Neural cell (in vitro differentiated cells): Measurements from ENCODE around the gene SYT2. TPM values are rescaled to one million over a fixed set of nuclear protein-coding genes. Genes with fewer than 3 reads are reported as not detected.

Experiments
- H2AFZ ChIP-seq: fragments of 200-600, 300-800 bp; sonication (generic), shearing (Covaris generic); 2 replicates; pipeline ENCODE4 v1.6.0; 2014; ENCODE audit warnings: low read depth, mild to moderate bottlenecking, antibody characterized with exemption, low read length, moderate library complexity
- H3F3A ChIP-seq: fragments of 200-600 bp; shearing (Covaris generic); 2 replicates; pipeline ENCODE4 v1.6.1; 2016; ENCODE audit warnings: mild to moderate bottlenecking, moderate library complexity, mixed read lengths, antibody characterized with exemption, low read length; ENCODE audit not compliant: insufficient read depth, poor library complexity, severe bottlenecking
- H3K27ac ChIP-seq: fragments of 200-600, 300-800 bp; sonication (generic), shearing (Covaris generic); 2 replicates; pipeline ENCODE4 v1.5.1; 2014; ENCODE audit warnings: mild to moderate bottlenecking, low read length, moderate library complexity
- H3K27me3 ChIP-seq: fragments of 300-800, 200-600 bp; sonication (generic), shearing (Covaris generic); 2 replicates; pipeline ENCODE4 v1.6.0; 2014; ENCODE audit warnings: mild to moderate bottlenecking, low read depth, low read length, moderate library complexity; ENCODE audit not compliant: insufficient read depth
- H3K36me3 ChIP-seq: fragments of 300-800, 200-600 bp; sonication (generic), shearing (Covaris generic); 2 replicates; pipeline ENCODE4 v1.5.1; 2014; ENCODE audit warnings: mild to moderate bottlenecking, antibody characterized with exemption, low read length, moderate library complexity; ENCODE audit not compliant: insufficient read depth
- H3K4me2 ChIP-seq: fragments of 300-800, 200-600 bp; sonication (generic), shearing (Covaris generic); 2 replicates; pipeline ENCODE4 v1.6.0; 2014; ENCODE audit warnings: mild to moderate bottlenecking, low read length
- H3K4me3 ChIP-seq: fragments of 300-800, 200-600 bp; sonication (generic), shearing (Covaris generic); 2 replicates; pipeline ENCODE4 v1.5.1; 2014; ENCODE audit warnings: mild to moderate bottlenecking, low read length, moderate library complexity
- H3K79me2 ChIP-seq: fragments of 200-600 bp; shearing (Covaris generic); replicated peaks from 2 replicates; pipeline ENCODE4 v1.6.0; 2014; ENCODE audit warnings: mild to moderate bottlenecking, low read length, moderate library complexity; ENCODE audit not compliant: insufficient read depth
- H3K9ac ChIP-seq: fragments of 300-800, 200-600 bp; sonication (generic), shearing (Covaris generic); 2 replicates; pipeline ENCODE4 v1.6.1; 2016; ENCODE audit warnings: mild to moderate bottlenecking, low read length, mixed read lengths
- H3K9me2 ChIP-seq: fragments of 200-600 bp; shearing (Covaris generic); 2 replicates; pipeline ENCODE4 v1.6.1; 2016; ENCODE audit warnings: mild to moderate bottlenecking, low read length, mixed read lengths; ENCODE audit not compliant: insufficient read depth
- H3K9me3 ChIP-seq: fragments of 200-600, 300-800 bp; sonication (generic), shearing (Covaris generic); 2 replicates; pipeline ENCODE4 v1.6.1; 2016; ENCODE audit warnings: mild to moderate bottlenecking, mixed run types, low read length, moderate library complexity, mixed read lengths
- H4K20me1 ChIP-seq: fragments of 200-600 bp; shearing (Covaris generic); 2 replicates; pipeline ENCODE4 v1.6.1; 2016; ENCODE audit warnings: mild to moderate bottlenecking, mixed run types; ENCODE audit not compliant: insufficient read depth
- CTCF ChIP-seq: fragments of 450-650 bp; IDR thresholded peaks from 2 replicates; pipeline ENCODE4 v1.5.1; 2014; ENCODE audit warnings: antibody characterized with exemption, mild to moderate bottlenecking, moderate library complexity; ENCODE audit not compliant: poor library complexity, severe bottlenecking
- EP300 ChIP-seq: fragments of 450-650 bp; conservative IDR thresholded peaks from 2 replicates; pipeline ENCODE4 v1.6.1; 2014; ENCODE audit warnings: antibody characterized with exemption, mild to moderate bottlenecking, moderate library complexity; ENCODE audit not compliant: poor library complexity, severe bottlenecking
- EZH2 ChIP-seq: fragments of 200-600, 300-800 bp; shearing (Covaris generic), sonication (generic); IDR thresholded peaks from 2 replicates; pipeline ENCODE4 v1.6.1; 2014; ENCODE audit warnings: antibody characterized with exemption, low read length, borderline replicate concordance, mild to moderate bottlenecking; ENCODE audit not compliant: insufficient read depth, poor library complexity, severe bottlenecking
- MXI1 ChIP-seq: fragments of 450-650 bp; conservative IDR thresholded peaks from 2 replicates; pipeline ENCODE4 v1.6.1; 2014; ENCODE audit warnings: antibody characterized with exemption, mild to moderate bottlenecking; ENCODE audit not compliant: poor library complexity, severe bottlenecking
- POLR2AphosphoS5 ChIP-seq: IDR thresholded peaks from 2 replicates; pipeline ENCODE4 v1.6.1; 2012
- RAD21 ChIP-seq: fragments of 450-650 bp; conservative IDR thresholded peaks from 2 replicates; pipeline ENCODE4 v1.6.1; 2014; ENCODE audit warnings: antibody characterized with exemption, mild to moderate bottlenecking, moderate library complexity
- REST ChIP-seq: IDR thresholded peaks from 2 replicates; pipeline ENCODE4 v1.6.1; 2012; ENCODE audit warnings: borderline replicate concordance
- SMC3 ChIP-seq: fragments of 450-650 bp; conservative IDR thresholded peaks from 2 replicates; pipeline ENCODE4 v1.6.1; 2014; ENCODE audit warnings: antibody characterized with exemption, mild to moderate bottlenecking, moderate library complexity; ENCODE audit not compliant: poor library complexity
- TAF1 ChIP-seq: IDR thresholded peaks from 2 replicates; pipeline ENCODE4 v1.6.1; 2012; ENCODE audit warnings: low read depth
- polyA plus RNA-seq: library from polyadenylated mRNA; depleted of rRNA; stranded (reverse); fragments of >200 nt; gene quantifications from 2 replicates; pipeline ENCODE4 v1.2.3, GENCODE V29; 2014

SYT2 gene
- polyA plus RNA-seq, 1 donor from 2014 or later = 0.04 TPM

- no peaks in the 10 kb centered on the region for H3K27me3 ChIP-seq
- no peak overlapping the region for H2AFZ ChIP-seq
- no peak overlapping the region for H3K4me2 ChIP-seq
- H3K27ac ChIP-seq = no peak overlapping the region
- H3K9me3 ChIP-seq = no peaks in the 10 kb centered on the region
- no peaks in the 10 kb centered on the region for H3K79me2 ChIP-seq
- H3K9ac ChIP-seq = no peak overlapping the region
- H4K20me1 ChIP-seq = no peaks in the 10 kb centered on the region
- TF ChIP-seq REST = no peak
- no peak for TF ChIP-seq TAF1
- TF ChIP-seq CTCF = no peak
- no peak for TF ChIP-seq EZH2
- TF ChIP-seq EP300 = no peak
- no peak for TF ChIP-seq MXI1
- TF ChIP-seq POLR2AphosphoS5 = no peak
- no peak for TF ChIP-seq SMC3
- TF ChIP-seq RAD21 = no peak
- no peaks in the 10 kb centered on the region for H3K36me3 ChIP-seq
- H3K4me3 ChIP-seq = no peak overlapping the region
- no peaks in the 10 kb centered on the region for H3F3A ChIP-seq
- H3K9me2 ChIP-seq = no peaks in the 10 kb centered on the region
These were observed 122.3 kb downstream of the SYT2 start for GRCh38 chr1:202587859-202588485.

- Histone ChIP-seq H3K4me2 (no peak overlapping the region), H3K9ac (no peak overlapping the region), H3K36me3 (no peaks in the 10 kb centered on the region), H3K79me2 (no peaks in the 10 kb centered on the region), H3K9me2 (no peaks in the 10 kb centered on the region), H3F3A (no peaks in the 10 kb centered on the region), H4K20me1 (no peaks in the 10 kb centered on the region), H3K27ac (no peak overlapping the region), H2AFZ (no peak overlapping the region), H3K27me3 (no peaks in the 10 kb centered on the region), H3K4me3 (no peak overlapping the region), H3K9me3 (no peaks in the 10 kb centered on the region)
- TF ChIP-seq SMC3 = no peak
- TF ChIP-seq POLR2AphosphoS5 = no peak
- no peak for TF ChIP-seq REST
- TF ChIP-seq EZH2 = no peak
- no peak for TF ChIP-seq EP300
- TF ChIP-seq CTCF = no peak
- no peak for TF ChIP-seq RAD21
These were observed 123.4 kb downstream of the SYT2 start for GRCh38 chr1:202586871-202587270.
